Limb (tissue), 2 donors: ENCODE measurements around the gene CCR7.
A peak's percentile ranks its signal among the peaks of the same experiment; 100 is the strongest.
"Not testable (repeated sequence)": the region's sequence is repeated elsewhere in the genome, so short reads cannot be mapped to it uniquely, and the experiment has no call there.

Source experiments
- DNase-seq, 2 donors: peaks; one replicate each; pipeline ENCODE4 v3.0.0-alpha.2; 2016; ENCODE audit errors: extremely low spot score in 2 of 2

The CCR7 gene

DNA sequence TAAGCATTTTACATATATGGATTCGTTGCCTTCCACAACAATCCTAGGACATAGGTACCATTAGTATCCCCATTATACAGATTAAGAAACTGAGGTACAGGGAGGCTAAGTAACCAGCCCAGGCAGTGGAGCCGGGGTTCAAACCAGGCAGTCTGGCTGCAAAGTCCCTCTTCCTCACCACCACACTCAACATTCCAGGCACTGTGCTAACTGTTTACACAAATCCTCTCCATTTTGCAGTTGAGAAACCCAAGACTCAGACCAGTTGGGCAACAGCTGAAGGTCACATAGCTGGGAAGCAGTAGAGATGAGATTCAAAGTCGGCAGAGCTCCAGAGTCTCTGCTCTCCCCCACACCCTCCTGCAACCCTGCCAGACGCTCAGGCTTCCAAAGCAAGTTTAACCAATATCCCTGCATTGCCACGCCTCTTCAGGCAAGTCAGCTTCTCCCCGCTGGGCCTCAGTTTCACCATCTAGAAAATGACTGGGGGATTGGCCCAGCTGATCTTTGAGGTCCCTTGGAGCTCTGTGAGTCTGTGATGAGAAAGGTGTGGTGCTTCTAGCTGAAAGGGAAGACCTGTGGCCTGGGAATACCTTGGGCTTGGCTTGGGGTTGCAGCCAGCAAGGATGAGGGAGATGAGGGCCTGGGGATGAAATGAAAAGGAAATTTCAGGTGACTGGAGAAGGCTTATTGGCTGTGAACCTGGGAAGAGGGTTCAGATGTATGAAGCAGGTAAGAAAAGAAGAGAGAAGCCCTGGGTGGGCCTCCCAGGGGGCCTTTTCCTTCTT, 14.0 kb downstream of the CCR7 start:
- peak; percentile 42 to 61 for DNase-seq

DNA sequence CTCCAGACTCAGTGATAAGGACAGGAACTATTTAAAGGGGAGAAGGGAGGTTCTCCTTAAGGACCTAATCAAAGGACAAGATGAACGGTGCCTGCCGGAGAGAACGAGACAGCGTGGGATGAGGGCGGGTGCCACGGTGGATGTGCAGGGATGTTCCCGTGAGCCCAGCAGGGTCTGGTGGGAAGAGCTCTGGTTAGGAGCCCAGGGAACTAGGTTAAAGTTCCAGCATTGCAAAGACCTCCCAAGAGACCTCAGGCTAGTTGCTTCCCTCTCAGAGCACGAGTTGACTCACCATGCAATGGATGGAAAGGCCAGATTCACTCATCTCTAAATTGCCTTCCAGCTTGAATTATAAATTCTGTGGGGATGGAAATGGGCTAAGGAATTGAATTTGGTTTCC, 14.7 kb downstream of the CCR7 start:
- no peak for DNase-seq

DNA sequence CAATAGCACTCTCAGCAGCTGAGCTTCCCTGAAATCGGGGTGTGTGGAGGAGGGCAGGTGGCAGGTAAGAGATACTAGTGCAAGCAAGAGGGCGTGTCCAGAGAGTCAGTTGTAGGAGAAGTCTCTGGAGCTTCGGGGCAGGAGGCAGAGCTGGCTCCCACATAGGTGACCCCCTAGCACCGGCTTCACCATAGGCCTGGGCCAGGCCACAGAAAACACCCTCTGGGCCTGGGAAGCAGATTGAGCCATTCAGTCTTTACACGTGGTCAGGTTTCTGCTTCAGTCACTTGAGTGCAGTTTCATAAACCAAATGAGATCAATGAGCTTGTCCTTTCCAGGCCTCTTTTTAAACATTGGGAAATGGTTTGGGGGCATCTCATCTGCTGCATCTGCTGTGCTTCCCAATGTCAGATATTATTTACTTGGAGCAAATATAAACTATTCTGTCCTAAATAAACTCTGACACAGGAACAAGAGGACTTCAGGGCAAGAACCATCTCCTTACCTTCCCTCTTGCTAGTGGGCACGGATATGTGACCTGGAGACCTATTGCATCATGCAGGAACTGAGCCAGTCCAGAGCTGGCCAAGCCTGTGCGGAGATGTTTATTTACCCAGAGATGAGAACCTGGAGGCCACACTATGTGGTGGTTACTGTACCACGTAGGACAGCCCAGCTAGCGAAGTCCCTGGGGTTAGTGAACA, 16.1 kb downstream of the CCR7 start:
- DNase-seq = peak in 1 of 2 donors; percentile 20

DNA sequence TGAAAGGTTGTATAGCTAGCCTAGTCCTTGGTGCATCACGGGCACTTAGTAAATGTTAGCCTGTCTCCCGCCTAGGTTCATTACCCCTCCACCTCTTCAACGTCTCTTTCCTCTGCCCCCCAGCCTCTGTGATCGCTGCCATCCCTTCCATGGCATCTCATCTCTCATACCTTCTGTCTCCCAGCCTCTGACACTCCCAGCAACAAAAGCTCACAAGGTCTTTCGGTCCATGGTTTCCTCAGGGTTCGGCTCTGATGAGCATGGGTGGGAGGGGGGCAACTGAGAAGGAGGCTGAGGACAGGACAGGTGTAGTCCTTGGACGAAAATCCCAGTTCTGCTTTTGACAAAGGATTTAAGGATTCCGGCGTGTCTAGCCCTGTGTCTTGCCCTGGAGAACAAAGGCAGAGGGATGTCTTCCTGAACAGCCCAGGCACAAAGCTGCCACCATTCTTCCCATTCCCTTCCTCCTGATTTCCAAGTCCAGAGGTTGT, 16.7 kb downstream of the CCR7 start:
- DNase-seq = peak in 1 of 2 donors; percentile 21

DNA sequence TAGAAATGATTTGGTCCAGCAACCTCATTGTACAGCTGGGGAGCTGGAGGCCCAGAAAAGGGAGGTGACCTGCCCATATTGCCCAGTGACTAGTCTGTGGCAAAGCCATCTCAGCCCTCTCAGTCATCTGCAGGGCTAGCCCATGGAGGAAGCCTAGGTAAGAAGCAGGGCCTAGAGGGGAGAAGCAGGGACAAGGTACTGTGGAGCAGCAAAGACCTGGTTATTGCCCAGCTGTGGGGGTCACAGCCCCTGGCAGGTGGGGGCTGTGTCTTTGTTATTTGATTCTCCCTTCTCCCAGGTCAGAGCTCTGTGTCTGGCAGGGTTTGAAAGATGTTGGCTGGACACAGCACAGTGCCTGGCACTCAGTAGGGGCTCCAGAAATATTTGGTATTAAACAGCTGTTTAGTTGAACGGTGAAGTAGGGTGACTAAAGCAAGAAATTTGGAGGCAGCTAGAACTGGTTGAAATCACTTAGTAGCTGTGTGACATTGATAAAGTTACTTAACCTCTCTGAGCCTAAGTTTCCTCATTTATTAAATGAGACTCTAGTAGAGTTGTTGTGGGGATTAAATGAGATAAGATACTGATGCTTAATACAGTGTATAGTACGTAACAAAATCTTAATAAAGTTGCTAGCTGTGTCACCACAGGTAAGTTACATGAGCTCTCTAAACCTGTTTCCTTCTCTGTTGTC, 17.3 kb downstream of the CCR7 start:
- DNase-seq = no peak

DNA sequence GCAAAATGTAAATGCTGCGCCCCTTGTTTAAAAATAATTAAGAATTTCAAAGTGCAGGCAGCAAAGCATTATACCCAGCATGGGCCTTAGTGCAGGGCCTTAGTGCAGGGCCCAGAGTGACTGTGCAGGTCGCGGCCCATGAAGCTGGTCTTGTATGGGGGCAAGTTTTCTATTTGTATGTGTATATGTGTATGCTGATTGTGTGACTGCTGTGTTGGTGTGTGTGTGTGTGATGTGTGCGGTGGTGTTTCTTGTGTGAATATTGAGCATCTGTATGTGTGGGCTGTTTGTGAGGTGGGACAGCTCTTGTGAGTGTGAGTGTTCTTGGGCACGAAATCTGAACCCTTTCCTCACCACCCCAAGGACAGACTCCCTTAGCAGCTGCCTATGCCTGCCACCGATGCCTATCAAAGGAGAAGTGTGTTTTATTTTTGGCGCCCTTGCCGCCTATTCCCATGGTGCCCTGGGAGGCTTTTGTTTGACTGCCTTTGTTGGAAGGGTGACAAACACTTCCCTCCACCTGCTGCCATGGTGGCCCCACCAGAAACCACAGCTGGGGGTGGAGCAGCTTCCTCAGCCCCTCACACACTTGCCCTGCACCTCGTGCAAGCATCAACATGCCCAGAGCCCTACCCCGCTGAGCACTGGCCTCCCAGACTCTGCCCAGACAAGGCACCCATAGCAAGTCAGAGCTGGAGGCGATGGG, 18.0 kb downstream of the CCR7 start:
- DNase-seq = peak; percentile 27 to 58

DNA sequence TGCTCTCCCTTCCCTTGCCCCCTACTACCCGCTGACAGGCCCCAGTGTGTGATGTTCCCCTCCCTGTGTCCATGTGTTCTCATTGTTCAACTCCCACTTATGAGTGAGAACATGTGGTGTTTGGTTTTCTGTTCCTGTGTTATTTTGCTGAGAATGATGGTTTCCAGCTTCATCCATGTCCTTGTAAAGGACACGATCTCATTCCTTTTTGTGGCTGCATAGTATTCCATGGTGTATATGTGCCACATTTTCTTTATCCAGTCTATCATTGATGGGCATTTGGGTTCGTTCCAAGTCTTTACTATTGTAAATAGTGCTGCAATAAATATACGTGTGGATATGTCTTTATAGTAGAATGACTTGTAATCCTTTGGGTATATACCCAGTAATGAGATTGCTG, 18.8 kb downstream of the CCR7 start:
- not testable (repeated sequence) for DNase-seq

DNA sequence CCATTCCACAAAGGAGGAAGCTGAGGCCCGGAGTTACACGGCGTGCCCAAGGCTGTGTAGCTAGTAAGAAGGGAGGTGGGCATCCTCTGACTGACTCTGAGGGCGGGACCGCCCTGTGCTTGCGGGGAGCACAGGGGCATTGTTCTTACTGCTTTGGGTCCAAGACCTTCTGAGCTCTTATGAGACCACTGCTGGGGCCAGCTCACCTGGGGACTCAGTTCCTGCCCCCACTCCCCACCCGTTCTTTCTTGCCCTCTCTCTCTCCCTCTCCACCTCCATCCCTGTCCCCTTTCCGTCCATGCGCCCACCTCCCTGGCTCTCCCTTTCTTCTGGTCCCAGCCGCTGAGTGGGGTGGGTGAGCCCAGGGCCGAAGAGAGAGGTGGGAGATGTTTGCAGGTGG, 19.6 kb downstream of the CCR7 start:
- peak in 1 of 2 donors; percentile 20 for DNase-seq

DNA sequence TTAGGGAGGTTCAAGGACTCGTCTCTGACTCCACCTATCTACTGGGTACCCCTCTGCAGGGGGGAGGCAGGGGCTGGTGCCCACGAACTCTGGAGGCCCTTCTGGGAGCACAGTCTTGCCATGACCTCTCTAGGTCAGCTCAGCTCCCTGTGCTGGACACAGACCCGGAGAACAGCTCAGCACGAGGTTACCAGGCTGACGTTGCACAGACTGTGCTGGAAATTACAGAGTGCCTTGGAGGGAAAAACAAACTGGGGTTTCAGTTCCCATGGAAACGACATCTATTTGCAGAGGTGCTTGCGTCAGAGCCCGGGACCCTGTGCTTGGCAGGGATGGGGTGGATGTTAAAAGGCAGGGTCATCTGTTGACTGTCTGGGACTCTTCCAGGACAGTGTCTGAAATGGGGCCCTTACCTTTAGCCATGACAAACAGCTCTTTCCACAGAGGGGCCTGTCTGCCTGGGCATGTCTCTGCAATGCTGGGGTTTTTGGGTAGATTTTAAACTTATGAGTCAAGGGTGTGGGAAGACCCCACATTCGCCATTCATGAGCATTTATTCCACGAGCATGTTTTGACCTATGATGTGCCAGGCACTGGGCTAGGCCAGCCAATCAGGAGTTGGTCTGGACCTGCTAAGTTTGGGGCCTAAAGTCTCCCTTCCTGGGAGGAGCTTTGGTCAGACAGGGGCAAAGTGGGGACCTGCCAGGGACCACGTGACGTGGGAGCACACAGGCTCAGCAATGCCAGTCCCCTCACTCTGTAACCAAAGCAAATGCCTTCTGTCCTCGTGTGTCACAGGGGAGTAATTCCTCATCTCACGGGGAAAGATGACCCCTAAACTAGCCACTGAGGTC, 22.5 kb downstream of the CCR7 start:
- DNase-seq = peak; percentile 82 to 91

DNA sequence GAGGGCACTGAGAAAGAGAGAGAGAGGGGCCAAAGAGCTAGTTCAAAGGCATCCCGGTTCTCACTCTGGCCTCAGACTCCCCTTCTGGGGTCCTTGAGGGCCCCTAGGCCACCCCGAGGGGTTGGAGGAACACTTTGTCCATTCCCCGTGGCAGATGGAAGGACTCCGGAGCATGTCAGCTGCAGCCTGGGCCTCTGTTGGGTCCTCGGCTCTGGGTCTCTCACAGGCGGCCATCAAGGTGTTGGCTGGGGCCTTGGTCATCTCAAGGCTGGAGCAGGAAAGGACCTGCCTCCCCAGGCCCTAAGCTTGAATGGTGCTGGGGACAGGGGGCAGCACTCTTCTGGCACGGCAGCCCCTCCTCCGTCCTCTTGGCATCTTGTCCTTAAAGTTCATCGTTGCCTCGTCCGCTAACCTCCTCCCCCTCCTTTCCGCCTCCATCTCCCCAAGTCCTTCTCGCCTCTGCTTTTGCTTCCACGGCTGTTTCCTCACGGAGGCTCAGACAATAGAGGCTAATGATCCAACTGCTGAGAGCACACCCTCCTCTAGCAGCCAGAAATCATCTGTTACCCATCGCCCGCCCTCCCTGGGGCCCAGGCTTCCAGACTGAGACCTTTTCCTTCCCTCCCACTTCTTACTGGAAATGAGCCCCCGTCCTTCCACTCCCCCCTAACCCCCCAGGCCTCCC, 23.3 kb downstream of the CCR7 start:
- DNase-seq = peak; percentile 70 to 81

DNA sequence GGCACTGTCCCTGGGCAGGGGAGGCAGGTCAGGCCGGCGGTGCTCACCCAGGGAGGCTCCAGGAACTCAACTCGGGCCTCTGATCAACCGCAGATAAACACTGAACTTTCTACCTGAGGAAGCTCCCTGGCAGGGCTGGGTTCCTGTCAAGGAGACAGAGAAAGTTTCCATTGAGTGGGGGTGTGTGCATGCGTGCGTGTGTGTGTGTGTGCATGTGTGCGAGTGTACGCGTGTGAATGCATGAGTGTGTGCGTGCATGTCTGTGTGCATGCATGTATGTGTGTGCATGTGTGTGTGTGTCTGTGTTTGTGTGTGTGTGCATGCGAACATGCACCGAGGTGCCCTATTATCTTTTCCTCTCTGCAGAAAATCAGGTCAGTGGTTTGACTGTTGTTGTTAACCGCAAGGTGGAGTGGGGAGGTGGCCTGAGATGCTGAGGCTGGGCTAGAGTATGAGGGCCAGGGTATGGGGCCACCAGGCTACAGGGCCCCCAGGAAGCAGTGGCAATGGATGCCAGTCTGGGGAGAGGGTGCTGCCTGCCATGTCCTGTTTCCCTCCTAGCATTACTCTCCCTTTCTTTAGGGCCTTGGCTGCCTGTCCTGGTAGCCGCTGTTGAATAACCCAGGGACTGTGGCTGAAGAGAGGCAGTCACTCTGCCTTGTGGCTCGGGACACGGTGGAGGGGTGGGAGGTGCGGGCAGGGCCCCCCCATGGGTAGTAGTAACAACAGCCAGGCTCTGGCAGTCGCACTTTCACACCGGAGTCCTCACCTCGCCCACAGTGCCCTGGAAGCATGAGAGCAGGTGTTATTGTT, 24.0 kb downstream of the CCR7 start:
- DNase-seq = no peak

DNA sequence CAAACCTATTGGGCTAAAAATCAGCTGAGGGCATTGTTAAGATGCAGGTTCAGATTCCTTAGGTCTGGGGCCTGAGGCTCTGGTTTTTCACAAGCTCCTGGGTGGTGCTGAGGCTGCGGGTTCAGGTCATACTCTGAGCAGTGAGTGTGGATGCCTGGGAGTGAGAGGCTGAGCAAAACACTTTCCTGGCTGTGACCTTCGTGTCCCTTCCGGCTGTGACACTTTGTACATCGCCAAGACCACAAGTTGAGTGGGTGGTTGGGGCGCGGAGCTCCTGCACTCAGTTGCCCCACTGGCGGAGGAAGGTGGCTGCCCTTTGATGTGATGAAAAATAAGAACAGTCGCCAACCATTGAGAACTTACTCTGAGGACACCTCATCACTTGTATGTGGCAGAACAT, 24.8 kb downstream of the CCR7 start:
- no peak for DNase-seq

DNA sequence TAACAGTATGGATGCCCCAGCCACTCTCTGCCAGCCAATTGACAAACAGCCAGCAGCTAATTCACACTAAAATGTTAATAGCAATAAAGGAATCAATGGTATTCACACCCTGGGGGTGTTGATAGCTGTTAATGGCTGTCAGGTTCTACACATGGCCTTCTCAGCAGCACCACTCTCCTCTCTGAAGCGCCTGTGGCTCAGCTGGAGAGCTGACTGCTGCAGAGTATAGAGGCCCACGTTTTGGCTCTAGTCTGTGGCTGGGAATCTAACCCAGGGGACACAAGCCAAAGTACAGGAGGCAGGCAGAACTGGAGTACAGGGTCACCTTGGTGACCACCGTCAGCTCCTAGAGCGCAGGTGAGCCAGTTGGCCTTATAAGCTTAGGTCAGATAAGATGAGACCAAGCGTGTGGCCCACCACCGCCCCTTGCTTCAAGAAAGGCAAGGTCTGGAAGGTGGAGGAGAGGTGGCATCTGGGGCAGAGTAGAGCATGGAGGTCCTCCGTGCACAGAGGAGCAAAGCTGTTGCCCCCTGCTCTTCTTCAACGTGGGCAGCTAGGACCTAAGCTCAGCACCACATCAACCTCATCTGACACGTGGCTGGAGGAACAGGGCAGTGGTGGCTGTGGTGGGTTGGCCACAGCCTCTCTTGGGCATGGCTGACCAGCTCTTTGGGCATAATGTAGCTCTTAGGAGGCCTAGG, 25.4 kb downstream of the CCR7 start:
- no peak for DNase-seq

DNA sequence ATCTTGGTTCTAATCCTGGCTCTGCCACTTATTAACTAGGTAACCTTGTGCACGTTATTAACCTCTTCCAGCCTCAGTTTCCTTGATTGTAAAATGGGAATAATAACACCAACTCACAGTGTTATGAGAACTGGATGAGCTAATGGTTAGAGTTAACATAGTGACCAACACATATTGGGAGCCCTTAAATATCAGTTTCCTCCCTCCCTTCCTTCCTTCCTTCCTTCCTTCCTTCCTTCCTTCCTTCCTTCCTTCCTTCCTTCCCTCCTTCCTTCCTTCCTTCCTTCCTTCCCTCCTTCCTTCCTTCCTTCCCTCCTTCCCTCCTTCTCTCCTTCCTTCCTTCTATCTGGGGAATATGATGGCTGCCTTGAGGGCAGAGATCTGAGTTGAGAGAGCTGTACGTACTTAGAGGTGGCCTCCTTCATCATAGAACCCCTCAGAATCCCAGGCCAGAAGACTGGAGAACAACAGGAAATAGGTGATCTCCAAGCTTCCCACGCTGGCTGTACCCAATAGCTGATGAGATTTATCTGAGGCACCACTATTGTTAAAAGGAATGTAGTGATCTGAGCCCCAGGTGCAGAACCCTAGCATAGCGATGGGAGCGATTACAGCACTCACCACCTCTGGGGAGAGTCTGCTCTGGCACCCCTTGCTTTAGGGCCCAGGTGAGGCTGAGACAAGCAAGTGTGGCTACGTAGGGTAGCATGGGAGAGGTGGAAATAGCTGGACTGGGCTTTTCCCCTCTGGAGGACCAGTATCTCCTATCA, 26.2 kb downstream of the CCR7 start:
- DNase-seq = no peak

DNA sequence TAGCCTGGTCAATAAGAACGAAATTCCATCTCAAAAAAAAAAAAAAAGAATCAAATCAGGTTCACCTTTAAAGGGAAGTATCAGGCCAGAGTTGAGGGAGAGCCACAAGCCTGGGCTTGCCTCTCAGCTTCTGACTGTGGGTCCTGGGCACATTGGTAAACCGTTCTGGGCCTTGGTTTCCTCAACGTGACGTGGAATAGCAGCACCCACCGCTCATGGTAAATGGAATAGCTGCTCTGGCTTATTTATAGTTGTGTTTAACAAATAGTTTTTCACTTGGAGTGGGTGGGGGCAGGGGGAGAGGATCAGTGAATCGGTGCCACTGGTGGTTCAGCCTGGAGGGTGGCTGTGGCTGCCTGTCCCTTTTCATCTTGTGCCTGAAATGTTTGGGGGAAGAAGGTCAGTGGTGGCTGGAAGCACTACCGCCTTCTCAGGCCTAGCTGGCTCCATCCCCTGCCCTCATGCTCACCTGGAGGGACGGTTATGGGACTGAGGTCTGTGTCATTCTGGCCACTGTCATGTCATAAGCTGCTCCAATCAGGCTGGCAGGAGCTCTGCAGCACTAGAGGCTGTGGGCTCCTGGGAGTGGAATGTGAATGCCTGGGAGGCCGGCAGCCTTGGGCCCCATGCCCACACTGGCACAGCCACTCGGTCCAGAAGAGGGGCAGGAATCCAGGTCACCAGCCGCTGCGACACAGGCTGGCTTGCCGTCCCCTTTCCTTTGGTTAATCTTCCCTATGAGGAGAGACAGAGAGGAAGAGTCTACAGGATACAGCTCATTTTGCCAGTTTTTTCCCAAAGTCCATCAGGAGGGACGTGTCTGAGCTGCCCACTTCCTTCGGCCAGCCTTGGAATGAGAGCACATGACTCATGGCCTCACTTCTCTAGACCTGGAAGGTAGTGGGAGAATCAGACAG, 27.0 kb downstream of the CCR7 start:
- DNase-seq = no peak

DNA sequence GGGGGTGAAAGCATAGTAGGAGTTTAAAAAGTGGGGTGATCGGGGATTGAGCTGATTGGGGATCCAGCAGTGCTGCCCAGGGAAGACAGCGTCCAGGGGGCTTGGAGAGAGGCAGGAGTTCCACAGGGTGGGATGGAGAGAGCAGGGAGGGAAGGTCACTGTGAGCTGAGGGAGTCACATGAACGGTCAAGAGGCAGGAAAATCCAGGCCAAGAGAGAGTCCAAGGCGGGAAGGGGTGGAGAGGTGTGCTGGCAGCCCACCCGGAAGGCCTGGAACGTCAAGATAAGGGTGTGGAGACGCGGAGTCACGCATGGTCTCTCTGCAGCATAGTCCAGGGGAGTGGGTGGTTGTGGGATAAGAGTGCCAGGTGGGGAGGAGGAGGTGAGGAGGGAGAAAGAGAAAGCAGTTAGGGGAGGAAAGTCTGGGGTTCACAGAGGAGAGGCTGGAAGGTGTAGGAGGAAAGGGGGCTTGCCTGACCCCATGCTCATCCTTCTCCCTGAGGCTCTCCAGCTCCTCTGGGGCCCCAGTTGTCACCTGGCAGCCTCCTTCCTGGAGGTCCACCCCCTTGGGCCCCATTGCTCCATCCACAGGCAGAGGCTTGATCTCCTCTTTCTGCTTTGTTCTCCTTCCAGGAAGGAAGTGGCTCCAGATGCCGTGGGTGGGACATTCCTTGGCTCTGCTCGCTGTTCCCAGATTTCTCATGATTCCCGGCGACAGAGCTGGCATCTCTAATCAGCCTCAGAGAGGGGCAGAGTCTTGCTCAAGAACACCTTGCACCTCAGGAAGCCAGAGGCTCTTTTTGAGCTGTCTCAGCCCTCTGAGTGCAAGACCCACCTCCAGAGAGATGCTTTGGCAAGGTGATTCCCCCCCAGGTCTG, 28.7 kb downstream of the CCR7 start:
- DNase-seq = peak; percentile 40 to 46
